HepG2 (cell line): ENCODE data around the gene GJE1. TPM values are rescaled to one million over a fixed set of nuclear protein-coding genes. Genes with fewer than 3 reads are reported as not detected.
A peak's percentile ranks its signal among the peaks of the same experiment; 100 is the strongest.

ENCODE experiments used
- DMAP1 ChIP-seq: IDR thresholded peaks from 2 replicates; pipeline ENCODE4 v1.6.1; 2016
- HNRNPH1 ChIP-seq: fragments of 200-400 bp; formaldehyde crosslinking; optimal IDR thresholded peaks from 2 replicates; pipeline ENCODE3; 2017; ENCODE audit warnings: mild to moderate bottlenecking, low read depth, low read length
- HOXA5 ChIP-seq: sonication (generic); formaldehyde crosslinking; IDR thresholded peaks from 2 replicates; pipeline ENCODE4 v1.4.0; 2020; ENCODE audit warnings: missing genetic modification reagents
- MXI1 ChIP-seq: IDR thresholded peaks from 3 replicates; pipeline ENCODE4 v1.6.1; 2012; ENCODE audit warnings: low read depth, low read length, inconsistent platforms, borderline replicate concordance
- NRL ChIP-seq: sonication (generic); formaldehyde crosslinking; IDR thresholded peaks from 2 replicates; pipeline ENCODE4 v1.5.0; 2020; ENCODE audit warnings: missing genetic modification reagents, mild to moderate bottlenecking, moderate library complexity, borderline replicate concordance
- RAD51 ChIP-seq: fragments of 450-650 bp; IDR thresholded peaks from 2 replicates; pipeline ENCODE4 v1.6.1; 2016; ENCODE audit warnings: borderline replicate concordance
- ZFYVE20 ChIP-seq: sonication (generic); formaldehyde crosslinking; IDR thresholded peaks from 2 replicates; pipeline ENCODE4 v1.8.0; 2023; ENCODE audit warnings: low read depth, mild to moderate bottlenecking, moderate library complexity, missing genetic modification reagents, borderline replicate concordance
- ZNF3 ChIP-seq: IDR thresholded peaks from 2 replicates; pipeline ENCODE4 v1.7.0; 2017; ENCODE audit warnings: inconsistent platforms
- ZNF598 ChIP-seq: sonication (generic); formaldehyde crosslinking; IDR thresholded peaks from 2 replicates; pipeline ENCODE4 v1.5.1; 2020; ENCODE audit warnings: mild to moderate bottlenecking, missing genetic modification reagents, borderline replicate concordance
- ZNF607 ChIP-seq: sonication (generic); formaldehyde crosslinking; IDR thresholded peaks from 2 replicates; pipeline ENCODE4 v1.5.1; 2020; ENCODE audit warnings: missing genetic modification reagents, mild to moderate bottlenecking, borderline replicate concordance
- ZNF615 ChIP-seq: sonication (generic); formaldehyde crosslinking; IDR thresholded peaks from 2 replicates; pipeline ENCODE4 v1.5.0; 2020; ENCODE audit warnings: mild to moderate bottlenecking, missing genetic modification reagents, borderline replicate concordance
- ZNF616 ChIP-seq: sonication (generic); formaldehyde crosslinking; IDR thresholded peaks from 2 replicates; pipeline ENCODE4 v1.5.0; 2020; ENCODE audit warnings: low read depth, mild to moderate bottlenecking, missing genetic modification reagents
- ZNF747 ChIP-seq: sonication (generic); formaldehyde crosslinking; IDR thresholded peaks from 2 replicates; pipeline ENCODE4 v1.8.1; 2023; ENCODE audit warnings: missing genetic modification reagents, mild to moderate bottlenecking, borderline replicate concordance
- ZSCAN30 ChIP-seq: sonication (generic); formaldehyde crosslinking; IDR thresholded peaks from 2 replicates; pipeline ENCODE4 v1.5.0; 2020; ENCODE audit warnings: mild to moderate bottlenecking, missing genetic modification reagents
- polyA plus RNA-seq, 8 experiments: library from polyadenylated mRNA; depleted of rRNA in 3 of 8; stranded (reverse) in 7 of 8; unstranded in 1 of 8; fragments of >200 nt; fragmentation: Illumina TruSeq in 4 of 8; extraction: Trizol in 4 of 8; gene quantifications; 2 replicates each; pipeline versions ENCODE4 v1.2.1 to v1.2.3, GENCODE V29; 2011 to 2016; ENCODE audit warnings: low read depth in 4 of 8, missing spikeins in 1 of 8, mixed read lengths in 1 of 8; ENCODE audit not compliant: insufficient read depth in 1 of 8
- total RNA-seq, 5 experiments: library from RNA; depleted of rRNA; stranded (reverse); fragments of >200 nt; fragmentation: Illumina TruSeq; extraction: Trizol; gene quantifications; 2 replicates each; pipeline ENCODE4 v1.2.3, GENCODE V29; 2016; ENCODE audit warnings: low read depth in 1 of 5
- TF ChIP-seq, protein P1 (sequence below): IDR thresholded peaks from 2 replicates; pipeline ENCODE4 v1.6.1; 2016; ENCODE audit warnings: low read depth
- TF ChIP-seq, protein P2 (sequence below): sonication (generic); formaldehyde crosslinking; IDR thresholded peaks from 2 replicates; pipeline ENCODE4 v1.5.1; 2020; ENCODE audit warnings: missing genetic modification reagents, mild to moderate bottlenecking, borderline replicate concordance
- TF ChIP-seq, protein P3 (sequence below): sonication (generic); formaldehyde crosslinking; IDR thresholded peaks from 2 replicates; pipeline ENCODE4 v1.4.0; 2020; ENCODE audit warnings: missing genetic modification reagents, mild to moderate bottlenecking, borderline replicate concordance
- TF ChIP-seq, protein P4 (sequence below): sonication (generic); formaldehyde crosslinking; IDR thresholded peaks from 2 replicates; pipeline ENCODE4 v1.5.0; 2020; ENCODE audit warnings: mild to moderate bottlenecking, missing genetic modification reagents, borderline replicate concordance

The GJE1 gene
- total and polyA plus RNA-seq, 2 of the 13 experiments (the other 11 are each of a cell fraction or from before 2014, with no cell fraction given) = not detected

DNA sequence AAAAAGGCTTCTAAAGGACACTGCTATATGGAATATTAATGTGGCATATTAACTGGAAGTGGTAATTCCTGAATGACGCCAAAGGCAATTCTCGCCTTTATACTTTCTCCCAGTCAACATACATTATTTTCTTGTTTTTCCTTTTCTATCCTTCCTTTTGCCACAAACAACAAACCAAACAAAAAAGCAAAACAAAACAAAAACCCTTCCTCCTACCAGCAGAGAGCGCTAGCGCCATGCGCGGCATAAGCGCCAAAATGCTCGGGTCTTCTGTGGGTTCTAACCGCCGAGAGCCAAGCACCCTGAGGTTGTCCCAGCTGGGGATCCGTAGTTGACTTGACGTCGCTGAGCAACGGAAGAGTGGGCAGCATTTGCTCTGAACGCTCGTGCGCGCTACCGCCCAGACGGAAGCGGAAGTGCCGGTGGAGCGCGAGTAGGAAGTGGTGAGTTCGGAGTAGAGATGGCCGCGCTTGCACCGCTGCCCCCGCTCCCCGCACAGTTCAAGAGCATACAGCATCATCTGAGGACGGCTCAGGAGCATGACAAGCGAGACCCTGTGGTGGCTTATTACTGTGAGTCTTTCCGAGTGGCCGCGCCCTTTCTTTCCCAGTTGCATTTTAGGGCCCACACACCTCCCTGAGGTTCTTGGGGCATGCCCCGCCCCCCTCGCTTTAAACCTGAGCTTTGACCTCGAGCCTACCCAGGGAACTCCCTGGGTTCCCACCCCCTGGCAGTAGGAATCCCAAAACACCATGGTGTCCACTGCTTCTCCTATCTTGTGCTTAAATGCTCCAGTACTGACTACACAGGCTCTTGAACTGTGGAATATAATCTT, 14.3 kb downstream of the GJE1 start, which contains the start of the genes NMBR and VTA1 (continued):
- TF ChIP-seq HOXA5 (CRISPR knock-in tag) (peak; percentile 74), HNRNPH1 (no peak), RAD51 (no peak), NRL (peak; percentile 96), DMAP1 (CRISPR knock-in tag) (peak; percentile 98), ZNF607 (CRISPR knock-in tag) (peak; percentile 95), ZSCAN30 (CRISPR knock-in tag) (peak; percentile 92), ZNF747 (CRISPR knock-in tag) (peak; percentile 79; the same call in 1 of the 2 replicates), ZNF598 (peak; percentile 99), ZNF3 (CRISPR knock-in tag) (no peak), ZFYVE20 (no peak), ZNF616 (no peak), ZNF615 (peak; percentile 95; the same call in 1 of the 2 replicates), MXI1 (peak; percentile 99)
- TF ChIP-seq, protein P1, sequence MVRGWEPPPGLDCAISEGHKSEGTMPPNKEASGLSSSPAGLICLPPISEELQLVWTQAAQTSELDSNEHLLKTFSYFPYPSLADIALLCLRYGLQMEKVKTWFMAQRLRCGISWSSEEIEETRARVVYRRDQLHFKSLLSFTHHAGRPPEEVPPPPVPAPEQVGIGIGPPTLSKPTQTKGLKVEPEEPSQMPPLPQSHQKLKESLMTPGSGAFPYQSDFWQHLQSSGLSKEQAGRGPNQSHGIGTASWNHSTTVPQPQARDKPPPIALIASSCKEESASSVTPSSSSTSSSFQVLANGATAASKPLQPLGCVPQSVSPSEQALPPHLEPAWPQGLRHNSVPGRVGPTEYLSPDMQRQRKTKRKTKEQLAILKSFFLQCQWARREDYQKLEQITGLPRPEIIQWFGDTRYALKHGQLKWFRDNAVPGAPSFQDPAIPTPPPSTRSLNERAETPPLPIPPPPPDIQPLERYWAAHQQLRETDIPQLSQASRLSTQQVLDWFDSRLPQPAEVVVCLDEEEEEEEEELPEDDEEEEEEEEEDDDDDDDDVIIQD (CRISPR knock-in tag) = peak; percentile 99
- TF ChIP-seq, protein P2, sequence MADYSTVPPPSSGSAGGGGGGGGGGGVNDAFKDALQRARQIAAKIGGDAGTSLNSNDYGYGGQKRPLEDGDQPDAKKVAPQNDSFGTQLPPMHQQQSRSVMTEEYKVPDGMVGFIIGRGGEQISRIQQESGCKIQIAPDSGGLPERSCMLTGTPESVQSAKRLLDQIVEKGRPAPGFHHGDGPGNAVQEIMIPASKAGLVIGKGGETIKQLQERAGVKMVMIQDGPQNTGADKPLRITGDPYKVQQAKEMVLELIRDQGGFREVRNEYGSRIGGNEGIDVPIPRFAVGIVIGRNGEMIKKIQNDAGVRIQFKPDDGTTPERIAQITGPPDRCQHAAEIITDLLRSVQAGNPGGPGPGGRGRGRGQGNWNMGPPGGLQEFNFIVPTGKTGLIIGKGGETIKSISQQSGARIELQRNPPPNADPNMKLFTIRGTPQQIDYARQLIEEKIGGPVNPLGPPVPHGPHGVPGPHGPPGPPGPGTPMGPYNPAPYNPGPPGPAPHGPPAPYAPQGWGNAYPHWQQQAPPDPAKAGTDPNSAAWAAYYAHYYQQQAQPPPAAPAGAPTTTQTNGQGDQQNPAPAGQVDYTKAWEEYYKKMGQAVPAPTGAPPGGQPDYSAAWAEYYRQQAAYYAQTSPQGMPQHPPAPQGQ (CRISPR knock-in tag) = peak; percentile 85; the same call in 1 of the 2 replicates
- TF ChIP-seq, protein P3, sequence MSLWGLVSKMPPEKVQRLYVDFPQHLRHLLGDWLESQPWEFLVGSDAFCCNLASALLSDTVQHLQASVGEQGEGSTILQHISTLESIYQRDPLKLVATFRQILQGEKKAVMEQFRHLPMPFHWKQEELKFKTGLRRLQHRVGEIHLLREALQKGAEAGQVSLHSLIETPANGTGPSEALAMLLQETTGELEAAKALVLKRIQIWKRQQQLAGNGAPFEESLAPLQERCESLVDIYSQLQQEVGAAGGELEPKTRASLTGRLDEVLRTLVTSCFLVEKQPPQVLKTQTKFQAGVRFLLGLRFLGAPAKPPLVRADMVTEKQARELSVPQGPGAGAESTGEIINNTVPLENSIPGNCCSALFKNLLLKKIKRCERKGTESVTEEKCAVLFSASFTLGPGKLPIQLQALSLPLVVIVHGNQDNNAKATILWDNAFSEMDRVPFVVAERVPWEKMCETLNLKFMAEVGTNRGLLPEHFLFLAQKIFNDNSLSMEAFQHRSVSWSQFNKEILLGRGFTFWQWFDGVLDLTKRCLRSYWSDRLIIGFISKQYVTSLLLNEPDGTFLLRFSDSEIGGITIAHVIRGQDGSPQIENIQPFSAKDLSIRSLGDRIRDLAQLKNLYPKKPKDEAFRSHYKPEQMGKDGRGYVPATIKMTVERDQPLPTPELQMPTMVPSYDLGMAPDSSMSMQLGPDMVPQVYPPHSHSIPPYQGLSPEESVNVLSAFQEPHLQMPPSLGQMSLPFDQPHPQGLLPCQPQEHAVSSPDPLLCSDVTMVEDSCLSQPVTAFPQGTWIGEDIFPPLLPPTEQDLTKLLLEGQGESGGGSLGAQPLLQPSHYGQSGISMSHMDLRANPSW (CRISPR knock-in tag) = peak; percentile 96
- TF ChIP-seq, protein P4, sequence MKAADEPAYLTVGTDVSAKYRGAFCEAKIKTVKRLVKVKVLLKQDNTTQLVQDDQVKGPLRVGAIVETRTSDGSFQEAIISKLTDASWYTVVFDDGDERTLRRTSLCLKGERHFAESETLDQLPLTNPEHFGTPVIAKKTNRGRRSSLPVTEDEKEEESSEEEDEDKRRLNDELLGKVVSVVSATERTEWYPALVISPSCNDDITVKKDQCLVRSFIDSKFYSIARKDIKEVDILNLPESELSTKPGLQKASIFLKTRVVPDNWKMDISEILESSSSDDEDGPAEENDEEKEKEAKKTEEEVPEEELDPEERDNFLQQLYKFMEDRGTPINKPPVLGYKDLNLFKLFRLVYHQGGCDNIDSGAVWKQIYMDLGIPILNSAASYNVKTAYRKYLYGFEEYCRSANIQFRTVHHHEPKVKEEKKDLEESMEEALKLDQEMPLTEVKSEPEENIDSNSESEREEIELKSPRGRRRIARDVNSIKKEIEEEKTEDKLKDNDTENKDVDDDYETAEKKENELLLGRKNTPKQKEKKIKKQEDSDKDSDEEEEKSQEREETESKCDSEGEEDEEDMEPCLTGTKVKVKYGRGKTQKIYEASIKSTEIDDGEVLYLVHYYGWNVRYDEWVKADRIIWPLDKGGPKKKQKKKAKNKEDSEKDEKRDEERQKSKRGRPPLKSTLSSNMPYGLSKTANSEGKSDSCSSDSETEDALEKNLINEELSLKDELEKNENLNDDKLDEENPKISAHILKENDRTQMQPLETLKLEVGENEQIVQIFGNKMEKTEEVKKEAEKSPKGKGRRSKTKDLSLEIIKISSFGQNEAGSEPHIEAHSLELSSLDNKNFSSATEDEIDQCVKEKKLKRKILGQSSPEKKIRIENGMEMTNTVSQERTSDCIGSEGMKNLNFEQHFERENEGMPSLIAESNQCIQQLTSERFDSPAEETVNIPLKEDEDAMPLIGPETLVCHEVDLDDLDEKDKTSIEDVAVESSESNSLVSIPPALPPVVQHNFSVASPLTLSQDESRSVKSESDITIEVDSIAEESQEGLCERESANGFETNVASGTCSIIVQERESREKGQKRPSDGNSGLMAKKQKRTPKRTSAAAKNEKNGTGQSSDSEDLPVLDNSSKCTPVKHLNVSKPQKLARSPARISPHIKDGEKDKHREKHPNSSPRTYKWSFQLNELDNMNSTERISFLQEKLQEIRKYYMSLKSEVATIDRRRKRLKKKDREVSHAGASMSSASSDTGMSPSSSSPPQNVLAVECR (CRISPR knock-in tag) = peak; percentile 100
